ENCODE results near the gene NT5DC1. TPM values are rescaled to one million over a fixed set of nuclear protein-coding genes. Genes with fewer than 3 reads are reported as not detected.

Gene NT5DC1
- polyA plus RNA-seq, 1 of the 3 experiments (the other 2 are of a cell fraction): 20.3 TPM

DNA sequence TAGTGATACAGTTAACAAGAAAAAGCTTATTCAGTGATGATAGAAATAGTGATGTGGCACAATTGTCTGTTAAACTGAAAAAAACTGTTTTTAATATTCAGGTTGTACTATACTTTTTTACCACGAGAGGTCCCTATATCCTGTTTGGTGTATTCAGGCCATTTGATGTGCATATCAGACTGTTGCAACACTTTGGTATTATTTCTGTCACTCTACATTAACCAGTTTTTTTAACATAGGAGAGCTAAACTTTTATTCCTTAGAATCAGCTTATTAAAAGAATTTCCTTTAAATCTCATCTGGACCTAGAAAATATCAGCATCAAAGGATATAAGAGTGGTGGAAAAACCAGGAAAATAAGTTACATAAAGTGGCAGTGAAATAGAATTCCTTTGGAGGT, 116.4 kb downstream of the NT5DC1 start:
- H3K79me2 ChIP-seq (ENCODE audit: insufficient read depth): no peaks in the 10 kb centered on the region
- H4K20me1 ChIP-seq (ENCODE audit: insufficient read depth): no peaks in the 10 kb centered on the region
- no peak overlapping the region for H3K4me3 ChIP-seq (ENCODE audit: low read depth in 2 of 2, low read length in 1 of 2)
- H3K27me3 ChIP-seq (ENCODE audit: insufficient read depth): no peaks in the 10 kb centered on the region
- peaks cover 3 to 9% of the 10 kb centered on the region in 2 experiments; a peak in 2 of 4 replicates for H3K4me1 ChIP-seq (ENCODE audit: control insufficient read depth in 1 of 2, insufficient read depth in 2 of 2, low read depth in 1 of 2, low read length in 1 of 2)
- H3K27ac ChIP-seq (ENCODE audit: low read depth in 2 of 2, low read length in 1 of 2): peak overlapping the region; percentile 0 to 34; a peak in 1 of 4 replicates
- TF ChIP-seq SMC3 (IDR thresholded peaks at IDR 0.05; ENCODE audit: low read depth, low read length) (peak; percentile 40; the same call in 1 of the 2 replicates), TCF12 (IDR thresholded peaks at IDR 0.05) (no peak), JUND (IDR thresholded peaks at IDR 0.05) (no peak), FOXJ3 (CRISPR knock-in tag; IDR thresholded peaks at IDR 0.05) (no peak), FOSL2 (IDR thresholded peaks at IDR 0.05; ENCODE audit: borderline replicate concordance, low read depth) (no peak), NRF1 (IDR thresholded peaks at IDR 0.05; ENCODE audit: low read depth, low read length) (no peak), SIN3A (IDR thresholded peaks at IDR 0.05; ENCODE audit: borderline replicate concordance, low read depth, low read length) (no peak), NFIC (IDR thresholded peaks at IDR 0.05; ENCODE audit: borderline replicate concordance) (no peak), RAD21 (IDR thresholded peaks at IDR 0.05; ENCODE audit: low read length) (peak; percentile 58), FOXM1 (IDR thresholded peaks at IDR 0.05; ENCODE audit: low read depth) (no peak), EP300 (IDR thresholded peaks at IDR 0.05; ENCODE audit: borderline replicate concordance in 1 of 2, low read depth in 1 of 2, low read length in 1 of 2) (no peak), MEF2A (IDR thresholded peaks at IDR 0.05; ENCODE audit: borderline replicate concordance, low read depth) (no peak)
- TF ChIP-seq, protein P1, sequence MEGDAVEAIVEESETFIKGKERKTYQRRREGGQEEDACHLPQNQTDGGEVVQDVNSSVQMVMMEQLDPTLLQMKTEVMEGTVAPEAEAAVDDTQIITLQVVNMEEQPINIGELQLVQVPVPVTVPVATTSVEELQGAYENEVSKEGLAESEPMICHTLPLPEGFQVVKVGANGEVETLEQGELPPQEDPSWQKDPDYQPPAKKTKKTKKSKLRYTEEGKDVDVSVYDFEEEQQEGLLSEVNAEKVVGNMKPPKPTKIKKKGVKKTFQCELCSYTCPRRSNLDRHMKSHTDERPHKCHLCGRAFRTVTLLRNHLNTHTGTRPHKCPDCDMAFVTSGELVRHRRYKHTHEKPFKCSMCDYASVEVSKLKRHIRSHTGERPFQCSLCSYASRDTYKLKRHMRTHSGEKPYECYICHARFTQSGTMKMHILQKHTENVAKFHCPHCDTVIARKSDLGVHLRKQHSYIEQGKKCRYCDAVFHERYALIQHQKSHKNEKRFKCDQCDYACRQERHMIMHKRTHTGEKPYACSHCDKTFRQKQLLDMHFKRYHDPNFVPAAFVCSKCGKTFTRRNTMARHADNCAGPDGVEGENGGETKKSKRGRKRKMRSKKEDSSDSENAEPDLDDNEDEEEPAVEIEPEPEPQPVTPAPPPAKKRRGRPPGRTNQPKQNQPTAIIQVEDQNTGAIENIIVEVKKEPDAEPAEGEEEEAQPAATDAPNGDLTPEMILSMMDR (IDR thresholded peaks at IDR 0.05): peak; percentile 70
- TF ChIP-seq, protein P2, sequence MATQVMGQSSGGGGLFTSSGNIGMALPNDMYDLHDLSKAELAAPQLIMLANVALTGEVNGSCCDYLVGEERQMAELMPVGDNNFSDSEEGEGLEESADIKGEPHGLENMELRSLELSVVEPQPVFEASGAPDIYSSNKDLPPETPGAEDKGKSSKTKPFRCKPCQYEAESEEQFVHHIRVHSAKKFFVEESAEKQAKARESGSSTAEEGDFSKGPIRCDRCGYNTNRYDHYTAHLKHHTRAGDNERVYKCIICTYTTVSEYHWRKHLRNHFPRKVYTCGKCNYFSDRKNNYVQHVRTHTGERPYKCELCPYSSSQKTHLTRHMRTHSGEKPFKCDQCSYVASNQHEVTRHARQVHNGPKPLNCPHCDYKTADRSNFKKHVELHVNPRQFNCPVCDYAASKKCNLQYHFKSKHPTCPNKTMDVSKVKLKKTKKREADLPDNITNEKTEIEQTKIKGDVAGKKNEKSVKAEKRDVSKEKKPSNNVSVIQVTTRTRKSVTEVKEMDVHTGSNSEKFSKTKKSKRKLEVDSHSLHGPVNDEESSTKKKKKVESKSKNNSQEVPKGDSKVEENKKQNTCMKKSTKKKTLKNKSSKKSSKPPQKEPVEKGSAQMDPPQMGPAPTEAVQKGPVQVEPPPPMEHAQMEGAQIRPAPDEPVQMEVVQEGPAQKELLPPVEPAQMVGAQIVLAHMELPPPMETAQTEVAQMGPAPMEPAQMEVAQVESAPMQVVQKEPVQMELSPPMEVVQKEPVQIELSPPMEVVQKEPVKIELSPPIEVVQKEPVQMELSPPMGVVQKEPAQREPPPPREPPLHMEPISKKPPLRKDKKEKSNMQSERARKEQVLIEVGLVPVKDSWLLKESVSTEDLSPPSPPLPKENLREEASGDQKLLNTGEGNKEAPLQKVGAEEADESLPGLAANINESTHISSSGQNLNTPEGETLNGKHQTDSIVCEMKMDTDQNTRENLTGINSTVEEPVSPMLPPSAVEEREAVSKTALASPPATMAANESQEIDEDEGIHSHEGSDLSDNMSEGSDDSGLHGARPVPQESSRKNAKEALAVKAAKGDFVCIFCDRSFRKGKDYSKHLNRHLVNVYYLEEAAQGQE (IDR thresholded peaks at IDR 0.05; ENCODE audit: low read depth, low read length): no peak
- TF ChIP-seq, protein P3, sequence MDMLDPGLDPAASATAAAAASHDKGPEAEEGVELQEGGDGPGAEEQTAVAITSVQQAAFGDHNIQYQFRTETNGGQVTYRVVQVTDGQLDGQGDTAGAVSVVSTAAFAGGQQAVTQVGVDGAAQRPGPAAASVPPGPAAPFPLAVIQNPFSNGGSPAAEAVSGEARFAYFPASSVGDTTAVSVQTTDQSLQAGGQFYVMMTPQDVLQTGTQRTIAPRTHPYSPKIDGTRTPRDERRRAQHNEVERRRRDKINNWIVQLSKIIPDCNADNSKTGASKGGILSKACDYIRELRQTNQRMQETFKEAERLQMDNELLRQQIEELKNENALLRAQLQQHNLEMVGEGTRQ (IDR thresholded peaks at IDR 0.05; ENCODE audit: borderline replicate concordance, low read depth, low read length): no peak
- TF ChIP-seq, protein P4, sequence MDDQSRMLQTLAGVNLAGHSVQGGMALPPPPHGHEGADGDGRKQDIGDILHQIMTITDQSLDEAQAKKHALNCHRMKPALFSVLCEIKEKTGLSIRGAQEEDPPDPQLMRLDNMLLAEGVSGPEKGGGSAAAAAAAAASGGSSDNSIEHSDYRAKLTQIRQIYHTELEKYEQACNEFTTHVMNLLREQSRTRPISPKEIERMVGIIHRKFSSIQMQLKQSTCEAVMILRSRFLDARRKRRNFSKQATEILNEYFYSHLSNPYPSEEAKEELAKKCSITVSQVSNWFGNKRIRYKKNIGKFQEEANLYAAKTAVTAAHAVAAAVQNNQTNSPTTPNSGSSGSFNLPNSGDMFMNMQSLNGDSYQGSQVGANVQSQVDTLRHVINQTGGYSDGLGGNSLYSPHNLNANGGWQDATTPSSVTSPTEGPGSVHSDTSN (IDR thresholded peaks at IDR 0.05): no peak
- TF ChIP-seq, protein P5, sequence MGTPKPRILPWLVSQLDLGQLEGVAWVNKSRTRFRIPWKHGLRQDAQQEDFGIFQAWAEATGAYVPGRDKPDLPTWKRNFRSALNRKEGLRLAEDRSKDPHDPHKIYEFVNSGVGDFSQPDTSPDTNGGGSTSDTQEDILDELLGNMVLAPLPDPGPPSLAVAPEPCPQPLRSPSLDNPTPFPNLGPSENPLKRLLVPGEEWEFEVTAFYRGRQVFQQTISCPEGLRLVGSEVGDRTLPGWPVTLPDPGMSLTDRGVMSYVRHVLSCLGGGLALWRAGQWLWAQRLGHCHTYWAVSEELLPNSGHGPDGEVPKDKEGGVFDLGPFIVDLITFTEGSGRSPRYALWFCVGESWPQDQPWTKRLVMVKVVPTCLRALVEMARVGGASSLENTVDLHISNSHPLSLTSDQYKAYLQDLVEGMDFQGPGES (IDR thresholded peaks at IDR 0.05; ENCODE audit: low read depth, low read length): no peak
- TF ChIP-seq, protein P6, sequence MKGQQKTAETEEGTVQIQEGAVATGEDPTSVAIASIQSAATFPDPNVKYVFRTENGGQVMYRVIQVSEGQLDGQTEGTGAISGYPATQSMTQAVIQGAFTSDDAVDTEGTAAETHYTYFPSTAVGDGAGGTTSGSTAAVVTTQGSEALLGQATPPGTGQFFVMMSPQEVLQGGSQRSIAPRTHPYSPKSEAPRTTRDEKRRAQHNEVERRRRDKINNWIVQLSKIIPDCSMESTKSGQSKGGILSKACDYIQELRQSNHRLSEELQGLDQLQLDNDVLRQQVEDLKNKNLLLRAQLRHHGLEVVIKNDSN (IDR thresholded peaks at IDR 0.05; ENCODE audit: borderline replicate concordance, low read depth): no peak
- H3K9ac ChIP-seq: no peak overlapping the region
- no peak overlapping the region for H3K4me2 ChIP-seq
- no peak overlapping the region for H2AFZ ChIP-seq (ENCODE audit: low read depth)
- ChIA-PET CTCF (interaction anchor here (0.6 to 3.3 kb wide), 47 partner anchors 10 to 455 kb away, joined by 3 to 52 read pairs (median 4); partner anchors contain the start of genes TSPYL1 and TSPYL4), POLR2A (no interaction called here)
- no peak for DNase-seq
- no peaks in the 10 kb centered on the region for H3K36me3 ChIP-seq (replicated peaks in 1 of 2; ENCODE audit: control insufficient read depth in 1 of 2, insufficient read depth in 2 of 2, low read length in 1 of 2)
- H3F3A ChIP-seq (replicated peaks; ENCODE audit: insufficient read depth): peaks cover 11% of the 10 kb centered on the region
- H3K9me2 ChIP-seq: no peaks in the 10 kb centered on the region
- 0% methylated on average over 1 of the region's 1 CpG for WGBS (ENCODE audit: low lambda C conversion rate)
- no peaks in the 10 kb centered on the region for H3K9me3 ChIP-seq
